ENCODE measurements around the gene CAPRIN2. TPM values are rescaled to one million over a fixed set of nuclear protein-coding genes. Genes with fewer than 3 reads are reported as not detected.
A peak's percentile ranks its signal among the peaks of the same experiment; 100 is the strongest.

Gene CAPRIN2
- total RNA-seq, 6 experiments from 2014 or later, result 5.7 to 11.5 (median 8.5) TPM

DNA sequence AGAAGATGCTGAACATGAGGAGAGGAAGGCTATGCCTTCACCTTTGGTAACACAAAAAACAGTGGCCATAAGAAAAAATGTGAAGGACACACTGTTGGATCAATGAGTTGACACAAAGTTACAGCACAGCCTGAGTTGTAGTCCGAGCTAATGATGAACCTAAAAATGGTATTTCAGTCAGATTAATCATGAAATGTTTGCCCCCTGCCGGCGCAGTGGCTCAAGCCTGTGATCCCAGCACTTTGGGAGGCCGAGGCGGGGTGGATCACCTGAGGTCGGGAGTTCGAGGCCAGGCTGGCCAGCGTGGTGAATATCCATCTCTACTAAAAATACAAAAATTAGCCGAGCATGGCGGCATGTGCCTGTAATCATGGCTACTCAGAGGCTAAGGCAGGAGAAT, 1.3 kb upstream of the CAPRIN2 start:
- H3K9me3 ChIP-seq, result no peaks in the 10 kb centered on the region
- no peaks in the 10 kb centered on the region for H3K4me1 ChIP-seq
- H3K4me3 ChIP-seq, result peak overlapping the region in 2 of 3 donors; percentile 67 to 92
- no peaks in the 10 kb centered on the region for H3K36me3 ChIP-seq
- intact Hi-C loops (cut with DNase I), result no loop called here
- peak in 1 of 4 donors; percentile 8 for ATAC-seq
- DNase-seq, result peak in 2 of 3 donors; percentile 45 to 49
- TF ChIP-seq POLR2A (IDR thresholded peaks at IDR 0.05), result no peak
- TF ChIP-seq, protein P1, sequence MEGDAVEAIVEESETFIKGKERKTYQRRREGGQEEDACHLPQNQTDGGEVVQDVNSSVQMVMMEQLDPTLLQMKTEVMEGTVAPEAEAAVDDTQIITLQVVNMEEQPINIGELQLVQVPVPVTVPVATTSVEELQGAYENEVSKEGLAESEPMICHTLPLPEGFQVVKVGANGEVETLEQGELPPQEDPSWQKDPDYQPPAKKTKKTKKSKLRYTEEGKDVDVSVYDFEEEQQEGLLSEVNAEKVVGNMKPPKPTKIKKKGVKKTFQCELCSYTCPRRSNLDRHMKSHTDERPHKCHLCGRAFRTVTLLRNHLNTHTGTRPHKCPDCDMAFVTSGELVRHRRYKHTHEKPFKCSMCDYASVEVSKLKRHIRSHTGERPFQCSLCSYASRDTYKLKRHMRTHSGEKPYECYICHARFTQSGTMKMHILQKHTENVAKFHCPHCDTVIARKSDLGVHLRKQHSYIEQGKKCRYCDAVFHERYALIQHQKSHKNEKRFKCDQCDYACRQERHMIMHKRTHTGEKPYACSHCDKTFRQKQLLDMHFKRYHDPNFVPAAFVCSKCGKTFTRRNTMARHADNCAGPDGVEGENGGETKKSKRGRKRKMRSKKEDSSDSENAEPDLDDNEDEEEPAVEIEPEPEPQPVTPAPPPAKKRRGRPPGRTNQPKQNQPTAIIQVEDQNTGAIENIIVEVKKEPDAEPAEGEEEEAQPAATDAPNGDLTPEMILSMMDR (IDR thresholded peaks at IDR 0.05), result peak in 3 of 4 donors; percentile 12 to 40 (median 19)
- H3K27ac ChIP-seq, result peak overlapping the region in 1 of 3 donors; percentile 88
- WGBS (ENCODE audit: insufficient coverage, low coverage, low lambda C conversion rate, missing lambda C conversion rate), result 76% methylated on average over 10 of the region's 10 CpGs
- no peaks in the 10 kb centered on the region for H3K27me3 ChIP-seq

DNA sequence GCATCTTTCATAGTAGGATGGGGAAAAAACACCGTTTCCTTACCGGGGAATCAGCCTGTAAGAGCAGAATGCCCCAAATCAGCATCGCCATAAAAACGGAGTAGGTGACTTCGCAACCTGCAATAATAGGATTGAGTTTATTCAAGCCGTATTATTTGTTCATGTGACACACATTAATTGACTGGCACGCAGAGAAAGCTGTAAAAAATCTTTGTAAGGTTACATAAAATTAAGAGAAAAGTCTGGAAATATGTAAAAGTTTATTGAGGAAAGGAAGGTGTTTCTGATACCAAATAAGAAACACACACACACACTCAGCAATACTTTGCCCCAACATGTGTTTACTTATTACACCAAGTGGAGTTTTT, 628 bp upstream of the CAPRIN2 start:
- Histone ChIP-seq H3K27ac (peak overlapping the region; percentile 43 to 88 (median 51)), H3K9me3 (no peaks in the 10 kb centered on the region), H3K27me3 (no peaks in the 10 kb centered on the region), H3K36me3 (no peaks in the 10 kb centered on the region), H3K4me3 (peak overlapping the region; percentile 38 to 92 (median 67)), H3K4me1 (no peaks in the 10 kb centered on the region)
- intact Hi-C loops (cut with DNase I), result no loop called here
- no peak for TF ChIP-seq POLR2A (IDR thresholded peaks at IDR 0.05)
- TF ChIP-seq, protein P1 (IDR thresholded peaks at IDR 0.05), result no peak
- no peak for DNase-seq
- WGBS (ENCODE audit: insufficient coverage, low coverage, low lambda C conversion rate, missing lambda C conversion rate), result 0% methylated on average over 7 of the region's 7 CpGs
- ATAC-seq, result no peak

DNA sequence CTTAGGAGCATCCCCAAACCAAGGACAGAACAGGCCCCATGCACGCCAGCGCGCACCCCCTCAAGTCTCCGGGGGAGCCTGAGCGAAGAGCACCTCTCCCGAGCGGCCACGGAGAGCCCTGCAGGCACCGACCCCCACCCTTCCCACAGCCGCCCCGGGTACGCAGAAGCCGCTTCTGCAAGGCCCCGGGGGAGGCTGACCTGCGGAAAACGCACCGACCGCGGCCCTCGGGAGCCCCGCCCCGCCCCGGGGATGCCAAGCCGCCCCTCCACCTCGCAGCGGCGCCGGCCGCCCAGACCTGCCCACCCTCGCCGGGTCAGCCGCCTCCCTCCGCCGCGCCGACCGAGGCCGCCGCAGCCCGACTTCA, 385 bp downstream of the CAPRIN2 start:
- intact Hi-C loops (cut with DNase I), result no loop called here
- no peak for TF ChIP-seq POLR2A (IDR thresholded peaks at IDR 0.05)
- TF ChIP-seq, protein P1 (IDR thresholded peaks at IDR 0.05), result no peak
- WGBS (ENCODE audit: insufficient coverage, low coverage, low lambda C conversion rate, missing lambda C conversion rate), result 4% methylated on average over 4 of the region's 40 CpGs
- Histone ChIP-seq H3K4me1 (no peaks in the 10 kb centered on the region), H3K9me3 (no peaks in the 10 kb centered on the region), H3K27ac (peak overlapping the region; percentile 23 to 65 (median 48)), H3K4me3 (peak overlapping the region; percentile 67 to 92 (median 67)), H3K36me3 (no peaks in the 10 kb centered on the region), H3K27me3 (no peaks in the 10 kb centered on the region)
- DNase-seq (no peak), ATAC-seq (no peak)

- ATAC-seq (peak in 1 of 4 donors; percentile 0), DNase-seq (no peak)
- no peaks in the 10 kb centered on the region for H3K4me1 ChIP-seq
- 13% methylated on average over 18 of the region's 18 CpGs for WGBS (ENCODE audit: insufficient coverage, low coverage, low lambda C conversion rate, missing lambda C conversion rate)
- TF ChIP-seq, protein P1 (IDR thresholded peaks at IDR 0.05), result no peak
- TF ChIP-seq POLR2A (IDR thresholded peaks at IDR 0.05), result no peak
- H3K4me3 ChIP-seq, result peak overlapping the region; percentile 67 to 92 (median 67)
- peak overlapping the region; percentile 23 to 65 (median 48) for H3K27ac ChIP-seq
- no peaks in the 10 kb centered on the region for H3K9me3 ChIP-seq
- intact Hi-C loops (cut with DNase I), result no loop called here
- H3K36me3 ChIP-seq, result no peaks in the 10 kb centered on the region
- no peaks in the 10 kb centered on the region for H3K27me3 ChIP-seq
Measured at GRCh38 chr12:30753751-30754382, 884 bp downstream of the CAPRIN2 start.
